Effector memory CD4-positive, alpha-beta T cell (primary cell): Measurements from ENCODE around the gene SPTBN2.

ENCODE experiments used
- DNase-seq, 3 donors: peaks; one replicate each; pipeline ENCODE4 v3.0.0-alpha.2; 2020
- H3K27ac ChIP-seq: 2 replicates; pipeline ENCODE4 v1.7.0; 2013; ENCODE audit warnings: mild to moderate bottlenecking, low read length, moderate library complexity; ENCODE audit not compliant: insufficient read depth, poor library complexity, severe bottlenecking
- H3K27me3 ChIP-seq: replicated peaks from 2 replicates; pipeline ENCODE4 v1.7.0; 2013; ENCODE audit warnings: mild to moderate bottlenecking, low read length; ENCODE audit not compliant: insufficient read depth, control insufficient read depth, poor library complexity, severe bottlenecking
- H3K36me3 ChIP-seq: 2 replicates; pipeline ENCODE4 v1.7.0; 2013; ENCODE audit warnings: mild to moderate bottlenecking, low read length, moderate library complexity; ENCODE audit not compliant: control insufficient read depth, insufficient read depth
- H3K4me1 ChIP-seq: 2 replicates; pipeline ENCODE4 v1.7.0; 2013; ENCODE audit warnings: low read length, mild to moderate bottlenecking; ENCODE audit not compliant: control insufficient read depth, insufficient read depth, poor library complexity, severe bottlenecking
- H3K4me3 ChIP-seq: 2 replicates; pipeline ENCODE4 v1.7.0; 2013; ENCODE audit warnings: low read length, low read depth, mild to moderate bottlenecking; ENCODE audit not compliant: insufficient read depth, poor library complexity, severe bottlenecking
- H3K9me3 ChIP-seq: 2 replicates; pipeline ENCODE4 v1.7.0; 2013; ENCODE audit warnings: mild to moderate bottlenecking, low read length, moderate library complexity; ENCODE audit not compliant: control insufficient read depth

The SPTBN2 gene

GRCh38 chr11:66674964-66675602 is 53.9 kb downstream of the SPTBN2 start:
- no peaks in the 10 kb centered on the region for H3K9me3 ChIP-seq
- no peaks in the 10 kb centered on the region for H3K27me3 ChIP-seq
- H3K36me3 ChIP-seq, result peaks cover 4% of the 10 kb centered on the region
- H3K27ac ChIP-seq, result no peak overlapping the region
- peaks cover 8% of the 10 kb centered on the region for H3K4me1 ChIP-seq
- H3K4me3 ChIP-seq, result no peak overlapping the region
- DNase-seq, result no peak

DNA sequence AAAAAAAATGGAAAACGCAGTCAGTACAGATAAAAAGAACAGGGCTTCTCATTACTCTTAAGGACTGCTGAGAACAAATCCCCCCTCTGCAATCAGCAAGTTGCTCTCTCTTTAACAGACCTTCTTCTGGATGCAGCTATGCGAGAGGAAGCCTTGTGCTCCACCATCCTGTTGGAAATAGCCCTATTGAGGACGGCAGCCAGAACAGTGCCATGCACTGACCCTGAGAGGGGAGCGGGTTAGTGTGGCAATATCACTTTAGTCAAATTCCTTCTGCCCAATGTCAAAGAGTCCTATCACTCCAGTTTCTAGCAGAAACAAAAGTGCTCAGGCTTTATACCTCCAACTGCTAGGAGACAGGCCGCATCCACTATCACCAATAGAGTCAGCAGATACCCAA is 58.2 kb downstream of the SPTBN2 start:
- Histone ChIP-seq H3K36me3 (peaks cover 29% of the 10 kb centered on the region), H3K4me1 (no peaks in the 10 kb centered on the region), H3K27me3 (no peaks in the 10 kb centered on the region), H3K4me3 (no peak overlapping the region), H3K27ac (no peak overlapping the region), H3K9me3 (no peaks in the 10 kb centered on the region)
- DNase-seq, result no peak

GRCh38 chr11:66665369-66665768 is 63.6 kb downstream of the SPTBN2 start:
- H3K4me3 ChIP-seq, result no peak overlapping the region
- H3K27me3 ChIP-seq, result no peaks in the 10 kb centered on the region
- peaks cover 53% of the 10 kb centered on the region for H3K36me3 ChIP-seq
- H3K9me3 ChIP-seq, result no peaks in the 10 kb centered on the region
- DNase-seq, result no peak
- no peak overlapping the region for H3K27ac ChIP-seq
- no peaks in the 10 kb centered on the region for H3K4me1 ChIP-seq

GRCh38 chr11:66663741-66664296 is 65.2 kb downstream of the SPTBN2 start:
- peaks cover 58% of the 10 kb centered on the region for H3K36me3 ChIP-seq
- no peaks in the 10 kb centered on the region for H3K4me1 ChIP-seq
- H3K4me3 ChIP-seq, result no peak overlapping the region
- no peak for DNase-seq
- H3K27me3 ChIP-seq, result no peaks in the 10 kb centered on the region
- H3K27ac ChIP-seq, result no peak overlapping the region
- H3K9me3 ChIP-seq, result no peaks in the 10 kb centered on the region

DNA sequence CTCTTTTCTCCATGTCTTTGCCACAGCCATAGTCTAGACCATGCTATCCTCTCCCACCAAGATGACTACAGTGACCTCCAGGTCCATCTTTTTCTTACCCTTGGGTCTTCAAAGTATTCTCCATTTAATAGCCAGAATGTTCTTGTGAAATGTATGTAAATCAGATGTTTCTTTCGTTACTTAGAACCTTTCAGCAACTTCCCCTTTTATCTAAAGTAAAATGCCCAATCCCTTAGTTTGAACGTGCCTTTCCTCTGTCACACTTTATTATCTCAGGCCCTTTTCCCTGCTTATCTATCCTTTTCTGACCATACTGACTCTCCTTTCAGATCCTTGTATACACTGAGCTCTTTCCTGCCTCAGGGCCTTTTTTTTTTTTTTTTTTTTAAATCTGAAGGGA is 69.3 kb downstream of the SPTBN2 start:
- Histone ChIP-seq H3K27ac (no peak overlapping the region), H3K27me3 (no peaks in the 10 kb centered on the region), H3K4me1 (no peaks in the 10 kb centered on the region), H3K36me3 (peaks cover 42% of the 10 kb centered on the region), H3K4me3 (no peak overlapping the region), H3K9me3 (no peaks in the 10 kb centered on the region)
- DNase-seq, result no peak

DNA sequence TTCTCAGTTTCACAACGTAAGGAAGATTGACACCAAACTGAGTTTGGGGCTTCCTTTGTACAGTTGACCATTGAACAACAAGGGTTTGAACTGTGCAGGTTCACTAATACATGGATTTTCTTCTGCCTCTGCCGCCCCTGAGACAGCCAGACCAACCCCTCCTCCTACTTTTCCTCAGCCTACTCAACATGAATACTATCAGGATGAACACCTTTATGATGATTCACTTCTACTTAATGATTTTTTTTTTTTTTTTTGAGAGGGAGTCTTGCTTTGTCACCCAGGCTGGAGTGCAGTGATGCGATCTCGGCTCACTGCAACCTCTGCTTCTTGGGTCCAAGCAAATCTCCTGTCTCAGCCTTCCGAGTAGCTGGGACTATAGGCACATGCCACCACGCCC is 75.9 kb downstream of the SPTBN2 start:
- Histone ChIP-seq H3K4me3 (no peak overlapping the region), H3K27ac (no peak overlapping the region), H3K9me3 (no peaks in the 10 kb centered on the region), H3K27me3 (no peaks in the 10 kb centered on the region), H3K36me3 (peaks cover 33% of the 10 kb centered on the region), H3K4me1 (no peaks in the 10 kb centered on the region)
- DNase-seq, result no peak

DNA sequence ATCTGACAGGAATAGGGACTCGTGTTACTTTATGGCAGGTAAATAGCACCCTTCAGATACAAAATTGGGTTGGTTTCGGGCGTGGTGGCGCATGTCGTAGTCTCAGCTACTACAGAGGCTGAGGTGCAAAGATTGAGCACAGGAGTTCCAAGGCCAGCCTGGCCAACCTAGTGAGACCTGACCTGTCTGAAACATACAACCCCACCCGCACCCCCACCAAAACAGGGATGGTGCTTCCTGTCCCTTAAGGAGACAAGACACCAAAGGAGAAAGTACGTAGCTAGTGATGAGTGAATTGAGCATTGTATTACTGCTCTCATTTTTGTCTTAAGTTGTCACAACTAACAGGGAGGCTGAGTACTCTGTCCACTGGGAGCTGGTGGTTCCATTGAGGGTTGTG is 76.4 kb downstream of the SPTBN2 start:
- DNase-seq, result no peak
- no peak overlapping the region for H3K27ac ChIP-seq
- no peak overlapping the region for H3K4me3 ChIP-seq
- no peaks in the 10 kb centered on the region for H3K27me3 ChIP-seq
- no peaks in the 10 kb centered on the region for H3K4me1 ChIP-seq
- peaks cover 37% of the 10 kb centered on the region for H3K36me3 ChIP-seq
- no peaks in the 10 kb centered on the region for H3K9me3 ChIP-seq

DNA sequence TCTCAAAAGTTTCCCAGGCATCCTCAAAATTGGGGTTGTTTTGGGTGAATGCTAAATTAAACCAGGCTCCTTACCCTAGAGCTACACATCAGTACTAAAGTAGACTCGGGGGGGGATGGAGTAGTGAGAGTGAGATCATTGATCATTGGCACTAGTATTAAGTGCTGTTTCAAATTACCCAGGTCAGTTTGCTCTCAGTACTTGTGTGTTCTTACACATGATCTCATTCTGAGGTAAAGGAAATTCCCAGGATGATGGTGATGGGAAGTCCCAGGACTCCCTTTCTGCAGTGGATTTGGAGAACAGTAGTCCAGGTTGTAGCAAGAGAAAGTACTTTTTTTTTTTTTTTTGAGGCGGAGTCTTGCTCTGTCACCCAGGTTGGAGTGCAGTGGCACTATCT is 78.0 kb downstream of the SPTBN2 start:
- H3K4me1 ChIP-seq, result peaks cover 5% of the 10 kb centered on the region
- no peak for DNase-seq
- H3K36me3 ChIP-seq, result peaks cover 46% of the 10 kb centered on the region
- H3K27ac ChIP-seq, result no peak overlapping the region
- H3K9me3 ChIP-seq, result no peaks in the 10 kb centered on the region
- H3K4me3 ChIP-seq, result no peak overlapping the region
- H3K27me3 ChIP-seq, result no peaks in the 10 kb centered on the region

- peaks cover 7% of the 10 kb centered on the region for H3K4me1 ChIP-seq
- H3K27me3 ChIP-seq, result no peaks in the 10 kb centered on the region
- DNase-seq, result no peak
- no peaks in the 10 kb centered on the region for H3K9me3 ChIP-seq
- H3K27ac ChIP-seq, result no peak overlapping the region
- peaks cover 54% of the 10 kb centered on the region for H3K36me3 ChIP-seq
- no peak overlapping the region for H3K4me3 ChIP-seq
Measured at GRCh38 chr11:66649903-66650302, 79.1 kb downstream of the SPTBN2 start.

- Histone ChIP-seq H3K27ac (no peak overlapping the region), H3K36me3 (peaks cover 75% of the 10 kb centered on the region), H3K9me3 (no peaks in the 10 kb centered on the region), H3K27me3 (no peaks in the 10 kb centered on the region), H3K4me1 (peaks cover 25% of the 10 kb centered on the region), H3K4me3 (no peak overlapping the region)
- DNase-seq, result no peak
Measured at GRCh38 chr11:66646828-66647227, 82.2 kb downstream of the SPTBN2 start.
